Measurements from ENCODE around the gene HDDC2.

Gene HDDC2

GRCh38 chr6:125230674-125231073 lies 71.1 kb downstream of the HDDC2 start:
- H3K4me1 ChIP-seq (ENCODE audit: control extremely low read depth in 1 of 4, control insufficient read depth in 4 of 4, insufficient read depth in 4 of 4, low read length in 3 of 4), result no peaks in the 10 kb centered on the region
- ChIA-PET CTCF (no interaction called here), POLR2A (no interaction called here)
- 100% methylated on average over 2 of the region's 3 CpGs for WGBS (ENCODE audit: insufficient coverage)
- no peaks in the 10 kb centered on the region for H3K9me3 ChIP-seq (ENCODE audit: control extremely low read depth in 1 of 5, control insufficient read depth in 4 of 5, insufficient read depth in 2 of 5, low read depth in 1 of 5, low read length in 4 of 5)
- H3K27ac ChIP-seq (ENCODE audit: insufficient read depth in 1 of 2, low read depth in 1 of 2, low read length in 2 of 2, poor library complexity in 1 of 2, severe bottlenecking in 2 of 2), result no peak overlapping the region
- H3K36me3 ChIP-seq (ENCODE audit: control insufficient read depth in 4 of 4, insufficient read depth in 4 of 4, low read length in 3 of 4), result no peaks in the 10 kb centered on the region
- no peak for DNase-seq
- H3K4me3 ChIP-seq (ENCODE audit: control insufficient read depth in 1 of 7, extremely low read depth in 1 of 7, insufficient read depth in 4 of 7, low read depth in 2 of 7, low read length in 6 of 7), result no peak overlapping the region
- H3K27me3 ChIP-seq (replicated peaks in 2 of 5; ENCODE audit: control insufficient read depth in 4 of 5, insufficient read depth in 5 of 5, low read length in 4 of 5), result no peaks in the 10 kb centered on the region

DNA sequence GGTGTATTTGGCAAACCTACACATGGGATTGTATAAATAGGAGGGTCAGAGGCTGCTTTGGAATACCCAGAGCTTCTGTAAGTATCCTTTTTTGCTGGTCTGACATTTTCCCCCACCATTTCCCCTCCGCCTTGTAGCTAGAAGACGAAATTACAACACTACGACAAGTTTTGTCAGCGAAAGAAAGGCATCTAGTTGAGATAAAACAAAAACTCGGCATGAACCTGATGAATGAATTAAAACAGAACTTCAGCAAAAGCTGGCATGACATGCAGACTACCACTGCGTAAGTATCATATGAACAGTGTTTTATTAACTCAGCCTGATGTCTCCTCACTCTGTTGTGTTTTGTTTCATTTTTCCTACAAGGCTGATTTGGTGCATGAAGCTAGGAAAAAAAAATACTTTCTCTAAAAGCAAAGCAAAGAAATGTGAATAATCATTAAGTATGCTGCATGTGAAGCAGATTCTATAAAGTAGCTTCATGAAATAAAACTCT lies 72.7 kb downstream of the HDDC2 start:
- Histone ChIP-seq H3K27me3 (replicated peaks in 2 of 5; ENCODE audit: control insufficient read depth in 4 of 5, insufficient read depth in 5 of 5, low read length in 4 of 5) (no peaks in the 10 kb centered on the region), H3K27ac (ENCODE audit: insufficient read depth in 1 of 2, low read depth in 1 of 2, low read length in 2 of 2, poor library complexity in 1 of 2, severe bottlenecking in 2 of 2) (no peak overlapping the region), H3K4me3 (ENCODE audit: control insufficient read depth in 1 of 7, extremely low read depth in 1 of 7, insufficient read depth in 4 of 7, low read depth in 2 of 7, low read length in 6 of 7) (no peak overlapping the region), H3K9me3 (ENCODE audit: control extremely low read depth in 1 of 5, control insufficient read depth in 4 of 5, insufficient read depth in 2 of 5, low read depth in 1 of 5, low read length in 4 of 5) (no peaks in the 10 kb centered on the region), H3K36me3 (ENCODE audit: control insufficient read depth in 4 of 4, insufficient read depth in 4 of 4, low read length in 3 of 4) (no peaks in the 10 kb centered on the region), H3K4me1 (ENCODE audit: control extremely low read depth in 1 of 4, control insufficient read depth in 4 of 4, insufficient read depth in 4 of 4, low read length in 3 of 4) (no peaks in the 10 kb centered on the region)
- 97% methylated on average over 5 of the region's 6 CpGs for WGBS (ENCODE audit: insufficient coverage)
- ChIA-PET POLR2A (no interaction called here), CTCF (no interaction called here)
- no peak for DNase-seq

GRCh38 chr6:125227244-125227643 lies 74.5 kb downstream of the HDDC2 start:
- no peak overlapping the region for H3K27ac ChIP-seq (ENCODE audit: insufficient read depth in 1 of 2, low read depth in 1 of 2, low read length in 2 of 2, poor library complexity in 1 of 2, severe bottlenecking in 2 of 2)
- H3K4me3 ChIP-seq (ENCODE audit: control insufficient read depth in 1 of 7, extremely low read depth in 1 of 7, insufficient read depth in 4 of 7, low read depth in 2 of 7, low read length in 6 of 7), result no peak overlapping the region
- H3K4me1 ChIP-seq (ENCODE audit: control extremely low read depth in 1 of 4, control insufficient read depth in 4 of 4, insufficient read depth in 4 of 4, low read length in 3 of 4), result no peaks in the 10 kb centered on the region
- 100% methylated on average over 1 of the region's 6 CpGs for WGBS (ENCODE audit: insufficient coverage)
- ChIA-PET CTCF (no interaction called here), POLR2A (no interaction called here)
- no peaks in the 10 kb centered on the region for H3K27me3 ChIP-seq (replicated peaks in 2 of 5; ENCODE audit: control insufficient read depth in 4 of 5, insufficient read depth in 5 of 5, low read length in 4 of 5)
- no peaks in the 10 kb centered on the region for H3K36me3 ChIP-seq (ENCODE audit: control insufficient read depth in 4 of 4, insufficient read depth in 4 of 4, low read length in 3 of 4)
- no peaks in the 10 kb centered on the region for H3K9me3 ChIP-seq (ENCODE audit: control extremely low read depth in 1 of 5, control insufficient read depth in 4 of 5, insufficient read depth in 2 of 5, low read depth in 1 of 5, low read length in 4 of 5)
- no peak for DNase-seq
